Caki2 (cell line): ENCODE data around the gene STX18. TPM values are rescaled to one million over a fixed set of nuclear protein-coding genes. Genes with fewer than 3 reads are reported as not detected.
"Not testable (repeated sequence)": the region's sequence is repeated elsewhere in the genome, so short reads cannot be mapped to it uniquely, and the experiment has no call there.

Experiments used
- DNase-seq: peaks from one replicate; pipeline ENCODE4 v3.0.0-alpha.2; 2015; ENCODE audit warnings: low read depth
- in situ Hi-C: cut with HindIII; loops from 2 replicates; pipeline ENCODE4 v1.10.0; 2016; ENCODE audit warnings: low sequenced_read_pairs, low pct_unique_long_range_greater_than_20kb, mixed read lengths
- total RNA-seq: library from RNA; depleted of rRNA; stranded (reverse); fragments of >200 nt; shearing (Covaris generic); gene quantifications from 2 replicates; pipeline ENCODE4 v1.2.3, GENCODE V29; 2014; ENCODE audit warnings: low replicate concordance

Gene STX18
- total RNA-seq, 1 experiment from 2014 or later, result 25.2 TPM

- in situ Hi-C loops, result no loop called here
- no peak for DNase-seq
Measured at GRCh38 chr4:4432341-4433125, 109.3 kb downstream of the STX18 start.

DNA sequence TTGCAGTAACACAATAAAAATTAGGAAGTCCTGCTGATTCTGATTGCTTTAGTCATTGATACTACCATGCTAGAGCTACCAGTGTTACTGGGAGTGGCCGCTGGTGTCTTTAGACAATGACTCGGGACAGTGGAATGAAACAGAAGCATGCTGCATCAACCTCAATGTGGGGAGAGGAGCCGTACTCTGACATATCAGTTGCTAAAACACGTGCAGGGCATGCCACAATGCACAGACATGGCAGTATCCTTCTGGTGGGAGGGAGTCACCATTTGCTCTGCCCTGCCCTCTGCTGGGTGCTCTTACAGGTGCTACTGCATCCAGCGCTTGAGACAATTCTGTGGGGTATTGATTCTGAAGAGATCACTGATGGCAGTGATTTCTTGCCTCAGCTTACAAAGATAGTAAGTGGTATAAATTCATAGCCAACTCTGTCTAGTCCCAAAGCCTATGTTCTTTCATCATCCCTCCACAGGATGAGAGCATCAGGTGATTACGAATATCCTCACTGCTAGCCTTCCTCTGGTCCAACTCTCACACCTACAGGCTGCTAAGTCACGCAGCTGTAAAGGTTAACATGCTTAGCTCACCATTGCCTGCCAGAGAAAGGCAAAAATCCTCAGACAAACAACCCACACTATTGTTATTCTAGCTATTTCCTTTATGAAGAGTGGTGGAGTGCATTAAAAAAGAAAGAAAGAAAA, 111.2 kb downstream of the STX18 start:
- peak; percentile 62 for DNase-seq
- in situ Hi-C loops, result no loop called here

DNA sequence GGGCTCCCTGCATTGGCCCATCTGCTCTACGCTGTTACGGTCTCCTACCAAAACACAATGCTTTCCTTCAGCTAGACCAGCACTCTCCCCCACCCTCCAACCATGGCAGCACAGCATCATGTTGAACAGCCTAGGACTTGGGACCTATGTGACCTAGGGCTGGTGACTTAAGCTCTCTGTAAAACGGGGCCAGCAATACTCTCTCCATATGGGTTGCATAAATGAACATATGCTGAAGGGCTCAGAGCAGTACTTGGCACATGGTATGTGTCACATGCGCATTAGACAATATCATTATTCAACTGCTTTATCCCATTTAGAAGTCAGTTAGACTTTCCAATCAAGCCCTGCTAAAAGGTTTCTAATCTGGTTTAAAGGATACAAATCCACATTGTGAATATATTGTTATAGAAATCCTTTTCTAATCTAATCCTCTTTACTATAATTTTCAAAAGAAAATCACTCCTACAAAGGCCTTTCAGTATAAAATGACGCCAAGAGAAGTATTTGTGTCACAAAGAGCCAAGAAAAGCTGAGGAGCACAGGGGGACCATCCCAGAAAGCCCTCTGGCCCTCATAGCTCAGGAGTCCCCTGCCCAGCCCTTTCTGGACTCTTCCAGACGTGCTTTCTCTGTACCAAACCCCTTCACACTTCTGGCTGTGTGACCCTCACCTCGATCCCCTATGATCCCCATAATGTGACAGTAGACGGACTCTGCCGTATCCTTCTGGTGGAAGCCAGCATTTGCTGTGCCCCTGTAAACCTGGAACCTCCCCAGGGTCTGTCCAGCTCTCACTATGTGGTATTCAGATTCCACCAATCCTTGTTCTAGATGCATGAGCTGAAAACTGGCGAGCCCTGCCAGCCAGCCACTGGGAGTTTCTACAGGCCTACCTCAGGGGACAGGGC, 112.6 kb downstream of the STX18 start:
- in situ Hi-C loops, result no loop called here

GRCh38 chr4:4427886-4428285, 114.0 kb downstream of the STX18 start:
- in situ Hi-C loops, result no loop called here
- DNase-seq, result no peak

More for the DNA sequence above, 112.6 kb downstream of the STX18 start:
- no peak for DNase-seq

DNA sequence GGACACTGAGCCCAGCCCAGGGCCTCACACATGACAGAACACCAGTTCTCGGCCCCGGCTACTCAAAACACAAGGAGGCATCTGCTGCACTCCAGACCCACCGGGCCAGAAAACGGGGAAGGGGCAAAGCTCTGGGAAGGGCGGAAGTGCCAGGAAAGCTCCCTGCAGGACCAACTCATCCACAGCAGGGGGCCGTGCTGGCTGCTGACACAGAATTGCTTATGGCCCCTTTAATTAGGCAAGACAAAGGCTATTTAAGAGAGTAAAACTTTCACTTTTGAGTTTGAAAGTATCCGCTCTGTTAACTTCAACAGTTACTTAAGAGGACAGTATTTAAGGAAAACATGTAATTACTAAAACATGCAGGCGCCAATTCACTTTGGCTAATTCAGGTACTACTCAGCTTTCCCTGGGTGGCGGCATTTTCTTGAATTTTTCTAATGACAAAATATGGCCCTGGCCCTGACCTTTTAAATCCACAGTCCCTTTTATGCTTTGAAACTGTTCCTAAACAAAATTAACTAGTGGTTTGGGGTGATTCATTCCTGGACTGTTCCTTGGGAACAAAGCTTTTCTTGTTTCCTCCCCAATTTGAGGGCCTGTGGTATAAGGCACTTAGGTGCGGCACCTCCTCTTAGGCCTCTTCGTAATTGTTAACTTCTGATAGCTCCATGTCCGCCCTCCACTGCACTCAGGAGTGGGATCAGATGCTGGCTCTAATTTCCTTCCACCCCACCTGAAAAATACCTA, 114.6 kb downstream of the STX18 start:
- no peak for DNase-seq
- in situ Hi-C loops, result no loop called here

DNA sequence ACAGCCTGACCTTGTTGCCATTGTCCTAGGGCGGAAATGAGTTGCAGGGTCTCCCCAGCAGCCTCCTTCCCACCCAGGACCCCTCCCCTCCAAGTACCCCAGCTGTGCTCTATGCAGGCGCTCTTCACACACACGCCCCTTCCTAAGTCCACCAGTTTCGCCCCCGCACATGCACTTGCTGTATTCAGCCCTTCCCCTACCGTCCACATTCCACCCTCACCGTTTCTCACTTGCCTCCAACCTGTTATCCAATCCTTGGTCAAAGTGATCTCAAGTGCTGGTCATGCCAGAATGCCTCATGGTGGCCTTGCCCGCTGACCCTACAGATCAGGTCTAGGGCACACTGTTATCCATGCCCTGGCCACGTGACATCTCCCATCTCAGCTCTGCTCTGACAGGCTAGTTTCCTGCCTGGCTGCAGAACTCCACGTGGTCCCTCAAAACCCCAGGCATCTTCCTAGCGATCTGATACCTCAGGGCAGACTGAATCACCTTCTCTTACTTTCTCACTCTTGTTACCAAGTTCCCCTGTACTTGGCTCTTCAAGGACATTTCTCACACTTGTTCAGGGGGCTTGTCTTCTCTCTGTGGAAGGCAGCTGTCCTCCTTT, 115.2 kb downstream of the STX18 start:
- in situ Hi-C loops, result no loop called here
- DNase-seq, result no peak

GRCh38 chr4:4425696-4426095, 116.2 kb downstream of the STX18 start:
- in situ Hi-C loops, result no loop called here
- no peak for DNase-seq

DNA sequence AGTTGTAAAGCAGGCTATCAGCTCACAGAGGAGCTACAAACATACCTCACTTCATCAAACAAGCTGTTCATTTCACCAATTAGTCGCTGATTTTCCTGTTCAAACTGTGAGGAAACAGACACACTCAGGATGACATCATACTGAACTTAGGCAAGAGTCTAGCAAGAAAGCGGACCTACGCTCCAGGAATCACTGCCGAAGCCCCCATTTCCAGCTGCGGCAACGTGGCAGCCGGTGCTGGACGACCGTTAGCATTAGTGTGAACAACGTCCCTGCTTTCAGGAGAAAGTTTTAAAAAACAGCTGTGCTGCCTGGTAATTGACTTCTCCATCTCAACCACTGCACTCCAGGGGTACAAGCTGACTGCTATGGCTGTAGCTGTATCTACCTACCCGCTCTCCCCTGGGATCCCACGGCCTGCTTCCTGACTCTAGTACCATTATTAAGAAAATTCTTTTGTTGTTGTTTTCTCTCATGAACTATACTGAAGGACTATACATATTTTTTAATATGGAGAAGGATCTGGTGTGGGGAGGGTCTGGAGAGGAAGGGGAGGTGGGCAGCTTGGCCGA, 116.6 kb downstream of the STX18 start:
- DNase-seq, result no peak
- in situ Hi-C loops, result no loop called here

DNA sequence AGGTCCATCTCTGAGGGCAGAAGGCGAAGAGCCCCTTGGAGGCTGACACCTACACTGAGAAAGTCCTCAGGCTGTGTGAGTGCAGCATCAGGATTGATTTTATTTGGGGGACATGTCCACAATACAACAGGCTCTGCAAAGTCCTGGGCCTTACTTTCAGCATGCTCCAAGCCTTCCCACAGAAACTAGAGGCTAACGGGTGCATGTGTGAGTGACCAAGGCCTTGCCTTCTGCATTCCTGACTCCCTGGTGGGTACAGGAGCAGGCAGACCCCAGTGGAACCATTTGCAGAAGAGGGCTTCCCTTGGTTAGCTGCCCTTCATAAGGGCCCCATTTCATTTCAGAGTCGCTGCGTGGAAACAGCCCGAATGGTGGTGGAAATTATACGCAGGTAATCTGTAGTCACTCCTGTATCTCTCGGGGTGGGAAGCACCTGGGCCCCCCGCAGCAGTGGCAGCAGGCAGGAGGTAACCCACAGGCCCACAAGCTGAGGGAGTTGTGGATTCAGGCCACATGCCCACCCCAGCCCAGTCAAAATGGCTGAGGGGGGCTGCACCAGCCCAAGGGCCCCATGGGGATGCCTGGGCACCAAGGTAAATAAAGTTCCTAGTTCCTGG, 117.2 kb downstream of the STX18 start:
- DNase-seq, result no peak
- in situ Hi-C loops, result no loop called here

- no peak for DNase-seq
- in situ Hi-C loops, result no loop called here
Measured at GRCh38 chr4:4423706-4424498, 117.9 kb downstream of the STX18 start.

GRCh38 chr4:4422856-4423499, 118.9 kb downstream of the STX18 start:
- no peak for DNase-seq
- in situ Hi-C loops, result no loop called here

DNA sequence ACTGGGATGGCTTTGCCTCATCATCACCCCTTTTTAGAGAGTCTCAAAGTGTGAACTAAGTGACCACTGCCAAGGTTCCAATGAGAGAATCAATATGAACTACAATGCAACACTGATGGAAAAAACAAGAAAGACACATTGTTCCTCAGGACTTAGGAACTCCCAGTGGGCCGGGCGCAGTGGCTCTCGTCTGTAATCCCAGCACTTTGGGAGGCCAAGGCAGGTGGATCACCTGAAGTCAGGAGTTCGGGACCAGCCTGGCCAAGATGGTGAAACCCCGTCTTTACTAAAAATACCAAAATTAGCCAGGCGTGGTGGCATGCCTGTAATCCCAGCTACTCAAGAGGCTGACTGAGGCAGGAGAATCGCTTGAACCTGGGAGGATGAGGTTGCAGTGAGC, 119.7 kb downstream of the STX18 start:
- in situ Hi-C loops, result not testable (repeated sequence)

GRCh38 chr4:4421356-4421755, 120.5 kb downstream of the STX18 start:
- DNase-seq, result no peak
- in situ Hi-C loops, result no loop called here

More for the DNA sequence above, 119.7 kb downstream of the STX18 start:
- not testable (repeated sequence) for DNase-seq

DNA sequence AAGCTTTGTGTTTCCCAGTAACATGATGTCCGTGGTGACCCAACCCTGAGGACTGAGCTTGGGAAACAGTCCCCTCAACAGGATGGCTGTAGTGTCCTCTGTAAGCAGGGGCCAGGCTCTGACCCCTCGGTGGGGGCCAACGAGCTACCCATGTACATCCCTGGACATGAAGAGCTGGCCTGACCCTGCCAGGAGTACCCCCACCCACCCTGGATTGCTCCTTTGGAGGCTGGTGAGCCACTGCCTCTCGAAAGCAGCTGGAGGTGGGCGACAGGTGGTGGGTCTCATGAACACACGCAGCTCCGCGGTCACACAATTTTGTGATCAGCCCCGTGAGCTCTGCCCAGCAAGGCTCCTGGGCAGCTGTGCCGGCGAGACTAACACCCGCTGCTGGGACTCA, 121.4 kb downstream of the STX18 start:
- DNase-seq, result no peak
- in situ Hi-C loops, result no loop called here

GRCh38 chr4:4419896-4420295, 122.0 kb downstream of the STX18 start:
- DNase-seq, result no peak
- in situ Hi-C loops, result no loop called here
